CD4-positive, alpha-beta T cell (primary cell): Measurements from ENCODE around the gene TRPV2. TPM values are rescaled to one million over a fixed set of nuclear protein-coding genes. Genes with fewer than 3 reads are reported as not detected.
"Not testable (repeated sequence)": the region's sequence is repeated elsewhere in the genome, so short reads cannot be mapped to it uniquely, and the experiment has no call there.

Experiments used
- ATAC-seq: fragments of 200-7000 bp; cut with Tn5 transposase; one replicate; pipeline ENCODE4 v1.10.0; 2022; ENCODE audit warnings: mild to moderate bottlenecking; ENCODE audit not compliant: poor library complexity
- CTCF ChIA-PET: fragments of 350-600 bp; sonication (Branson Sonifier 250); formaldehyde crosslinking; loops from one replicate; lab custom pipeline; 2021; ENCODE audit warnings: antibody characterized with exemption, inconsistent platforms; lab: Charles Lee
- POLR2A ChIA-PET: fragments of 350-600 bp; sonication (Branson Sonifier 250); formaldehyde crosslinking; loops from one replicate; lab custom pipeline; 2021; ENCODE audit warnings: antibody characterized with exemption, inconsistent platforms; lab: Charles Lee
- DNase-seq, 14 experiments: peaks; one replicate each; pipeline ENCODE4 v3.0.0-alpha.2; 2013 to 2020; ENCODE audit warnings: mixed read lengths in 2 of 14
- H3K27ac ChIP-seq, 2 donors: one replicate each; pipeline versions ENCODE4 v1.5.1 to v1.7.0; 2013; ENCODE audit warnings: low read length in 2 of 2, low read depth in 1 of 2, mild to moderate bottlenecking in 1 of 2
- H3K27me3 ChIP-seq, 2 experiments: 1 replicate in 1 of 2; 2 replicates in 1 of 2; pipeline versions ENCODE4 v1.6.1 to v1.7.0; 2013; ENCODE audit warnings: low read length in 2 of 2, control low read depth in 1 of 2, mild to moderate bottlenecking in 1 of 2, moderate library complexity in 1 of 2; ENCODE audit not compliant: insufficient read depth in 2 of 2, control insufficient read depth in 1 of 2
- H3K36me3 ChIP-seq: one replicate; pipeline ENCODE4 v1.6.1; 2013; ENCODE audit warnings: low read length, control low read depth; ENCODE audit not compliant: insufficient read depth
- H3K4me1 ChIP-seq: one replicate; pipeline ENCODE4 v1.6.1; 2013; ENCODE audit warnings: low read length, control low read depth; ENCODE audit not compliant: insufficient read depth
- H3K4me3 ChIP-seq: one replicate; pipeline ENCODE4 v1.5.1; 2013; ENCODE audit warnings: mild to moderate bottlenecking, low read length, moderate library complexity
- H3K9me3 ChIP-seq, 2 experiments: 1 replicate in 1 of 2; 2 replicates in 1 of 2; pipeline versions ENCODE4 v1.6.1 to v1.7.0; 2013; ENCODE audit warnings: low read length in 2 of 2, mild to moderate bottlenecking in 2 of 2, control low read depth in 1 of 2, moderate library complexity in 1 of 2; ENCODE audit not compliant: control insufficient read depth in 1 of 2, insufficient read depth in 1 of 2
- H3K27ac Mint-ChIP-seq: one replicate; pipeline ENCODE4 v1.8.0; 2020; ENCODE audit warnings: mixed read lengths
- H3K27me3 Mint-ChIP-seq: one replicate; pipeline ENCODE4 v1.8.0; 2021; ENCODE audit warnings: mixed read lengths
- H3K36me3 Mint-ChIP-seq: one replicate; pipeline ENCODE4 v1.8.0; 2021; ENCODE audit warnings: low read depth, mixed read lengths
- H3K4me1 Mint-ChIP-seq: one replicate; pipeline ENCODE4 v1.8.0; 2021; ENCODE audit warnings: low read depth, mixed read lengths
- H3K4me3 Mint-ChIP-seq: one replicate; pipeline ENCODE4 v1.8.0; 2020; ENCODE audit warnings: mild to moderate bottlenecking, mixed read lengths
- H3K9me3 Mint-ChIP-seq: one replicate; pipeline ENCODE4 v1.8.0; 2020; ENCODE audit warnings: mixed read lengths
- CTCF ChIP-seq: fragments of 200-600 bp; IDR thresholded peaks from one replicate; pipeline ENCODE4 v1.8.0; 2022; ENCODE audit warnings: antibody characterized with exemption, mild to moderate bottlenecking
- intact Hi-C, 2 experiments: fragments of 100-400 bp; cut with DNase I in 1 of 2; cut with micrococcal nuclease in 1 of 2; formaldehyde crosslinking; loops; one replicate each; pipeline versions ENCODE4 v1.15.1 to v1.9.0; 2023 to 2025; cut with DNase I, micrococcal nuclease
- total RNA-seq, 174 experiments: library from RNA in 2 of 174; stranded (reverse) in 2 of 174; gene quantifications; one replicate each; pipeline ENCODE4 v1.2.3 and lab custom pipeline; 2021 to 2026

TRPV2 gene
- total RNA-seq, 2 experiments from 2014 or later: 42.8 to 45.2 TPM

GRCh38 chr17:16383772-16384287 is 31.5 kb upstream of the TRPV2 start:
- peaks cover 58% of the 10 kb centered on the region for H3K4me1 Mint-ChIP-seq
- intact Hi-C loops: no loop called here

DNA sequence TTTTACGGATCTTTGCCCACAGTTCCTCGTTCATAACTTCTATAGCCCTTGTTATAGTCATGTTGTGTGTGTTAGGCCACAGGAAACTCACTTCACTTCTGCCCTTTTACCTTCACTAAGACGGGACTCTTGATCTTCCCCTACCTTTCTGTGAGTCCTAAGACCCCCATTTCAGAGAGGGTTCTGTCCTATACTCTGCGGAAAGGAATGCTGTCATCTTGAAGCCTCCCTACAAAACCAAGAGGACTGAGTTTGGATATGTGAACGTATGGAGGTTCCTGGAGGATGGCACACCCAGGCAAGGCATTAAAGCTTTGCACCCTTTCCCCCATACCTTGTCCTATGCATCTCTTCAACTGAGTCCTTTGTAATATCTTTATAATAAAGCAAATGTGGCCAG is 30.8 kb upstream of the TRPV2 start:
- TF ChIP-seq CTCF: no peak
- peaks cover 19% of the 10 kb centered on the region for H3K36me3 ChIP-seq
- H3K4me1 ChIP-seq: peaks cover 50% of the 10 kb centered on the region
- intact Hi-C loops: no loop called here
- Mint-ChIP-seq H3K27ac (peak overlapping the region; percentile 97), H3K36me3 (peaks cover 43% of the 10 kb centered on the region), H3K27me3 (peaks cover 4% of the 10 kb centered on the region), H3K4me3 (peak overlapping the region; percentile 75), H3K4me1 (peaks cover 58% of the 10 kb centered on the region), H3K9me3 (no peaks in the 10 kb centered on the region)
- POLR2A ChIA-PET: interaction anchor here (1.7 kb wide), 1 partner anchor 30 kb away, joined by 8 read pairs; the partner anchor contains the start of gene TRPV2
- no peaks in the 10 kb centered on the region for H3K27me3 ChIP-seq
- ATAC-seq: no peak
- H3K27ac ChIP-seq: no peak overlapping the region
- DNase-seq: no peak
- H3K4me3 ChIP-seq: no peak overlapping the region
- CTCF ChIA-PET: interaction anchor here (1.1 to 1.4 kb wide), 2 partner anchors 21 to 30 kb away, joined by 4 to 6 read pairs; no protein-coding TSS in a partner anchor
- H3K9me3 ChIP-seq: no peaks in the 10 kb centered on the region

More at GRCh38 chr17:16383772-16384287, 31.5 kb upstream of the TRPV2 start:
- Histone ChIP-seq H3K4me3 (no peak overlapping the region), H3K4me1 (peaks cover 50% of the 10 kb centered on the region), H3K36me3 (peaks cover 19% of the 10 kb centered on the region), H3K27me3 (no peaks in the 10 kb centered on the region), H3K27ac (no peak overlapping the region), H3K9me3 (no peaks in the 10 kb centered on the region)
- peaks cover 4% of the 10 kb centered on the region for H3K27me3 Mint-ChIP-seq
- ChIA-PET CTCF (interaction anchor here (1.0 kb wide), 1 partner anchor 20 kb away, joined by 3 read pairs; no protein-coding TSS in a partner anchor), POLR2A (interaction anchor here (1.2 kb wide), 1 partner anchor 32 kb away, joined by 9 read pairs; the partner anchor contains the start of gene TRPV2)
- no peak for DNase-seq
- ATAC-seq: no peak
- peak overlapping the region; percentile 97 for H3K27ac Mint-ChIP-seq
- TF ChIP-seq CTCF: no peak
- no peaks in the 10 kb centered on the region for H3K9me3 Mint-ChIP-seq
- H3K4me3 Mint-ChIP-seq: peak overlapping the region; percentile 75
- peaks cover 43% of the 10 kb centered on the region for H3K36me3 Mint-ChIP-seq

DNA sequence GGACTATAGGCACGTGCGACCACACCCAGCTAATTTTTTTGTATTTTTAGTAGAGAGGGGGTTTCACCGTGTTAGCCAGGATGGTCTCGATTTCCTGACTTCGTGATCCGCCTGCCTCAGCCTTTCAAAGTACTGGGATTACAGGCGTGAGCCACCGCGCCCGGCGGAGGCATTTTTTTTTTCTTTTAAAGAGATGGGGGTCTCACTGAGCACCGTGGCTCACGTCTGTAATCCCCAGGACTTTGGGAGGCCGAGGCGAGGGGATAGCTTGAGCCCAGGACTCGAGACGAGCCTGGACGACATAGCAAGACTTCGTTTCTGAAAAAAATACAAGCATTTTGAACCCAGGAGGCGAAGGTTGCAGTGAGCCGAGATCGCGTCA is 29.3 kb upstream of the TRPV2 start:
- not testable (repeated sequence) for ATAC-seq, H3K27ac ChIP-seq, H3K27me3 ChIP-seq, H3K9me3 Mint-ChIP-seq, H3K27me3 Mint-ChIP-seq, DNase-seq, H3K9me3 ChIP-seq
- Mint-ChIP-seq H3K36me3 (peaks cover 36% of the 10 kb centered on the region), H3K4me3 (peak overlapping the region; percentile 89), H3K4me1 (peaks cover 51% of the 10 kb centered on the region), H3K27ac (peak overlapping the region; percentile 79)
- ChIA-PET CTCF (interaction anchor here (0.8 kb wide), 1 partner anchor 53 kb away, joined by 3 read pairs; no protein-coding TSS in a partner anchor), POLR2A (interaction anchor here (1.2 to 1.7 kb wide), 2 partner anchors 29 to 42 kb away, joined by 3 to 8 read pairs; partner anchors contain the start of gene TRPV2)
- intact Hi-C loops: loop anchor here (1.0 kb wide), 3 partner anchors 27 to 135 kb away; partner anchors contain the start of gene TRPV2 (in 1 of the 2)
- peaks cover 19% of the 10 kb centered on the region for H3K36me3 ChIP-seq
- peak overlapping the region; percentile 50 for H3K4me3 ChIP-seq
- peaks cover 43% of the 10 kb centered on the region for H3K4me1 ChIP-seq
